IPS-18a (cell line): Measurements from ENCODE around the gene MGMT.

Source experiments
- H3K27ac ChIP-seq: one replicate; pipeline ENCODE4 v1.5.1; 2013; ENCODE audit warnings: low read length
- H3K27me3 ChIP-seq: one replicate; pipeline ENCODE4 v1.6.1; 2013; ENCODE audit warnings: mild to moderate bottlenecking, low read length; ENCODE audit not compliant: control insufficient read depth, insufficient read depth
- H3K36me3 ChIP-seq: one replicate; pipeline ENCODE4 v1.6.1; 2013; ENCODE audit warnings: low read depth, low read length; ENCODE audit not compliant: control insufficient read depth
- H3K4me1 ChIP-seq: one replicate; pipeline ENCODE4 v1.6.1; 2013; ENCODE audit warnings: low read depth, low read length; ENCODE audit not compliant: control insufficient read depth
- H3K4me3 ChIP-seq: one replicate; pipeline ENCODE4 v1.5.1; 2013; ENCODE audit warnings: low read length
- H3K9ac ChIP-seq: one replicate; pipeline ENCODE4 v1.6.1; 2013; ENCODE audit warnings: mild to moderate bottlenecking, low read length, moderate library complexity
- H3K9me3 ChIP-seq: one replicate; pipeline ENCODE4 v1.6.1; 2013; ENCODE audit warnings: low read depth, low read length; ENCODE audit not compliant: control insufficient read depth

The MGMT gene

GRCh38 chr10:129705676-129706075 lies 238.6 kb downstream of the MGMT start:
- Histone ChIP-seq H3K36me3 (no peaks in the 10 kb centered on the region), H3K4me3 (no peak overlapping the region), H3K9me3 (no peaks in the 10 kb centered on the region), H3K4me1 (peaks cover 8% of the 10 kb centered on the region), H3K27ac (no peak overlapping the region), H3K27me3 (no peaks in the 10 kb centered on the region), H3K9ac (no peak overlapping the region)

DNA sequence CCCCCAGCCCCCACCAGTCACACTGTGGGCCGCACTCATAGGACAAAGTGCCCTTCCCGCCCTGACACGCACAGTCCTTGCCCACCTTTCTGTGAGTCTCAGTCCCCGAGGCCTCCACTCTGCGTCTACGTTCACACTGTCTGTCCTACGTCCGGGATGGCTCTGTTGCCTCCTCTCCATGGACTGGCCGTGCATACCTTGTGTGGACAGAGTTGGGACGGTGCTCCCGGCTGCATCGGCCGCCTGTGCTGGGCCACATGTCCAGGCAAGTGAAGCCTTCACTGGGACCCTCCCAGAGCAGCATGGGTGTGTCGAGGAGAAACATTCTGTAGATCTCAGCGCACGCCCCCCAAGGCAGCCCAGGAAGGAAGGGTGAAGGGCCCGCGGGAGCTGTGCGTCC lies 239.0 kb downstream of the MGMT start:
- H3K36me3 ChIP-seq, result no peaks in the 10 kb centered on the region
- H3K27ac ChIP-seq, result no peak overlapping the region

GRCh38 chr10:129706523-129706922 lies 239.5 kb downstream of the MGMT start:
- H3K4me3 ChIP-seq, result no peak overlapping the region
- peaks cover 16% of the 10 kb centered on the region for H3K4me1 ChIP-seq
- no peaks in the 10 kb centered on the region for H3K9me3 ChIP-seq
- H3K27me3 ChIP-seq, result no peaks in the 10 kb centered on the region
- no peaks in the 10 kb centered on the region for H3K36me3 ChIP-seq
- no peak overlapping the region for H3K27ac ChIP-seq
- H3K9ac ChIP-seq, result no peak overlapping the region

More for the DNA sequence above, 239.0 kb downstream of the MGMT start:
- H3K9me3 ChIP-seq, result no peaks in the 10 kb centered on the region
- no peaks in the 10 kb centered on the region for H3K27me3 ChIP-seq
- no peak overlapping the region for H3K9ac ChIP-seq
- H3K4me1 ChIP-seq, result peaks cover 12% of the 10 kb centered on the region
- no peak overlapping the region for H3K4me3 ChIP-seq

DNA sequence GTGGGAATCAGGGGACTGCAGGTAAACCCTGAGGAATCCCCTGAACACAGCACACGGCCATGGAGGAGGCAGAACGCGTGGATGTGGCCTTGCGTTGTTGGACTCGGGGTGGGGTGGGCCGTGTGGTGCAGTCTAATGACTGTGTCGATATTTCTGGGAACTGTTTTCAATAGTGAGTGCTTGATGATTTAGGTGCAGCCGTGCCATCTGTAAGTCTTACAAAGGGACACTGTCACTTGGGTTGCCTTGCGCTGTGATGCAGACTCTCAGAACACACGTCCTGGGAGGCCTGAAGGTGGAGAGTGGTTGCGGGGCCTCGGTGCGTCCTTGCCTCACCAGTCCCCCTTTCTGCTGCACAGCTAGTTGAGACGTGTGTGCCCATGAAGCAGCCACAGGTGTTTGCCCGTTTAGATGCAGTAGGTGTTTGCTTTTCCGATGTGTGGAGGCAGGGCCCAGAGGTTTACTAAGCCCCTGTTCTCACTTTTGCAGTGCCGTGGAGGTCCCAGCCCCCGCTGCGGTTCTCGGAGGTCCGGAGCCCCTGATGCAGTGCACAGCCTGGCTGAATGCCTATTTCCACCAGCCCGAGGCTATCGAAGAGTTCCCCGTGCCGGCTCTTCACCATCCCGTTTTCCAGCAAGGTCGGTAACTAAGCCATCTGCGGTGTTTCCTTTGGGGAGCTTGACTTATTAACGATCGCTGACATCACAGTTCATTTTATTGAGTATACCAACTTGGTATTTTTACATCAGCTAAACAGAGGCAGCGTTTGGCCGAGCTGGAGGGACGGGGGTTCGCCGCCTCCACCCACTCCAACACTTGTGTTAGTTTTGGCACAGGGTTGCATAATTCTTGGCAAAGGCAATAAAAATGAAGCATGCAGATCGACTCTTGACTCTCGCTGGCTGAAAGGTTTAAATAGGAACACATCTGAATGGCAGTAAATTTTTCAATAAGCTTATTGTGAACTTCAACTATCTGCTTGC lies 240.7 kb downstream of the MGMT start:
- Histone ChIP-seq H3K27ac (no peak overlapping the region), H3K4me3 (no peak overlapping the region), H3K4me1 (peaks cover 22% of the 10 kb centered on the region)

DNA sequence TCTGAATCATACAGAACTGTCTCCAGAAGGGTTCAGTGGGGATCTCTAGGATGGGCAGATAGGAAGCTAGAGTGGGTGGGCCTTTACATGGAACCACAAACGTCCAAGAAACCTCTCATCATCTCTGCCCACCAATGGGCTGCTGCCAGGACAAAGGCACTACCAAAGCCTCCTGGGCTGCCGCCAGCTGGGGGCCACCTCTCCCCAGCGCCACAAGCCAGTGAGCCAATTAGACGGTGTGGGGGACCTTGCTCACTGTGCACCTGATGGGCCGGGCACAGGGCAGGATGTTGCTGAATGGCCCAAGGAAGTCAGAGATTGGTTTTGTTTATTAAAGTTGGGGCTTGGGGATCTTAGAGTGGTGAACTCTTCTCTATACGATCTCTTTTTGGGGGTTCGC lies 242.1 kb downstream of the MGMT start:
- H3K36me3 ChIP-seq, result no peaks in the 10 kb centered on the region
- H3K4me3 ChIP-seq, result no peak overlapping the region
- H3K27ac ChIP-seq, result no peak overlapping the region
- no peak overlapping the region for H3K9ac ChIP-seq
- H3K9me3 ChIP-seq, result no peaks in the 10 kb centered on the region
- H3K4me1 ChIP-seq, result peaks cover 20% of the 10 kb centered on the region
- no peaks in the 10 kb centered on the region for H3K27me3 ChIP-seq

More for the DNA sequence above, 240.7 kb downstream of the MGMT start:
- Histone ChIP-seq H3K27me3 (no peaks in the 10 kb centered on the region), H3K36me3 (no peaks in the 10 kb centered on the region), H3K9ac (no peak overlapping the region), H3K9me3 (no peaks in the 10 kb centered on the region)

- Histone ChIP-seq H3K9me3 (no peaks in the 10 kb centered on the region), H3K4me3 (no peak overlapping the region), H3K4me1 (peaks cover 20% of the 10 kb centered on the region), H3K27me3 (no peaks in the 10 kb centered on the region), H3K27ac (no peak overlapping the region), H3K9ac (no peak overlapping the region), H3K36me3 (no peaks in the 10 kb centered on the region)
These were observed 242.8 kb downstream of the MGMT start for GRCh38 chr10:129709627-129710509.

GRCh38 chr10:129710510-129710847 lies 243.4 kb downstream of the MGMT start:
- Histone ChIP-seq H3K27ac (no peak overlapping the region), H3K27me3 (no peaks in the 10 kb centered on the region), H3K36me3 (no peaks in the 10 kb centered on the region), H3K9ac (no peak overlapping the region), H3K4me1 (peaks cover 20% of the 10 kb centered on the region), H3K4me3 (no peak overlapping the region), H3K9me3 (no peaks in the 10 kb centered on the region)

DNA sequence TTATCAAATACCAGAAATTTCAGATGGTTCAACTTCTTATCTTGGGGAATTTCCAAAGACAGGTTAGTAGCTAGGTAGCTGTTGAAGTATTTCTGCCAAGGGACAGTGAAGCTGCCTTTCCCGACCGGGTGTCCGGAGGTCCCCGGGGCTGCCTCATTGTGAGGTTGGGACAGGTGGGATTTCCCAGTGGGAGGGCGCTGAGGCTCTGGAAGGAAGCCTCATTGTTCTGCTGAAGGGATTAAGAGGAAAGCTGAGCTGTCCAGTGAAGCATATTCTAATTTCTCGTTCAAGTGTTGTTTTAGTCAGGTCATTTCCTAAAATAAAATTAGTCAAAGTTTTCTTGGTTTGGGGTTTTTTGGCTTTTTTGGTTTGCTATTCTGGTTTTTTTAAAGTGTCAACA lies 244.2 kb downstream of the MGMT start:
- H3K36me3 ChIP-seq, result no peaks in the 10 kb centered on the region
- no peak overlapping the region for H3K4me3 ChIP-seq
- peaks cover 20% of the 10 kb centered on the region for H3K4me1 ChIP-seq
- no peak overlapping the region for H3K9ac ChIP-seq
- no peak overlapping the region for H3K27ac ChIP-seq
- H3K9me3 ChIP-seq, result no peaks in the 10 kb centered on the region
- no peaks in the 10 kb centered on the region for H3K27me3 ChIP-seq

GRCh38 chr10:129712000-129712399 lies 245.0 kb downstream of the MGMT start:
- H3K27me3 ChIP-seq, result no peaks in the 10 kb centered on the region
- H3K4me3 ChIP-seq, result no peak overlapping the region
- no peak overlapping the region for H3K9ac ChIP-seq
- peaks cover 20% of the 10 kb centered on the region for H3K4me1 ChIP-seq
- H3K27ac ChIP-seq, result no peak overlapping the region
- H3K9me3 ChIP-seq, result no peaks in the 10 kb centered on the region
- H3K36me3 ChIP-seq, result no peaks in the 10 kb centered on the region

- H3K9ac ChIP-seq, result no peak overlapping the region
- peaks cover 20% of the 10 kb centered on the region for H3K4me1 ChIP-seq
- no peak overlapping the region for H3K4me3 ChIP-seq
- no peaks in the 10 kb centered on the region for H3K9me3 ChIP-seq
- no peaks in the 10 kb centered on the region for H3K36me3 ChIP-seq
- no peaks in the 10 kb centered on the region for H3K27me3 ChIP-seq
- H3K27ac ChIP-seq, result no peak overlapping the region
These were observed 246.7 kb downstream of the MGMT start for GRCh38 chr10:129713659-129714265.

DNA sequence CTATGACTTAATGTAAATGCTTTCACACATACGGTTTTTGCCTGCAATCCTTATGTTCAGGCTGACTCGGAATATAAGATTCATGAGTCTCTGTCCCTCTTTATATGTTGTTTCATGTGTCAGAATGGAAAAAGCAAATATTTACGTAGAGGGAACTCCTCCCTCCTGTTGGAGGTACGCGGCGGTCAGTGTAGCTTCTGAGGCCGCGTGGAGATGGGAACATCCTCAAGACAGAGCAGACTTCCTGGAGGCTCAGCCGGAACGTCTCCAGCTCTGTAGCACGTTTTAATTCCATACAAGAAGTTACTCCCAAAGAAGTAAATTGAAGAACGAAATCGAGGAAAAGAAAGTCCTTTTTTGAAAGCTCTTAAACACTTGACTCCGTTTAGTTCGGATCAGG lies 248.8 kb downstream of the MGMT start:
- no peaks in the 10 kb centered on the region for H3K27me3 ChIP-seq
- no peak overlapping the region for H3K9ac ChIP-seq
- no peaks in the 10 kb centered on the region for H3K36me3 ChIP-seq
- H3K9me3 ChIP-seq, result no peaks in the 10 kb centered on the region
- peaks cover 13% of the 10 kb centered on the region for H3K4me1 ChIP-seq
- no peak overlapping the region for H3K27ac ChIP-seq
- no peak overlapping the region for H3K4me3 ChIP-seq
